HL-60 (cell line): ENCODE measurements around the gene DDX17.

Experiments used
- CTCF ChIP-seq: IDR thresholded peaks from one replicate; pipeline ENCODE4 v1.5.1; 2011; ENCODE audit warnings: low read length, control low read depth, inconsistent platforms; ENCODE audit not compliant: insufficient read depth
- POLR2AphosphoS5 ChIP-seq: IDR thresholded peaks from 2 replicates; pipeline ENCODE4 v1.6.1; 2012; ENCODE audit warnings: low read depth
- REST ChIP-seq: IDR thresholded peaks from 2 replicates; pipeline ENCODE4 v1.6.1; 2012; ENCODE audit warnings: low read depth; ENCODE audit not compliant: insufficient replicate concordance

GRCh38 chr22:38482662-38483308 is 23.3 kb downstream of the DDX17 start:
- TF ChIP-seq CTCF (no peak), POLR2AphosphoS5 (no peak; the same call in none of the 2 replicates), REST (no peak)
